Gastroesophageal sphincter (tissue), 3 donors: ENCODE data around the gene MT1E.

ENCODE experiments used
- POLR2A ChIP-seq, 2 donors: fragments of 450-650 bp; IDR thresholded peaks; one replicate each; pipeline ENCODE4 v1.6.1; 2017; ENCODE audit warnings: antibody characterized with exemption in 2 of 2, mild to moderate bottlenecking in 2 of 2, moderate library complexity in 1 of 2
- POLR2AphosphoS5 ChIP-seq: sonication (generic); formaldehyde crosslinking; IDR thresholded peaks from one replicate; pipeline ENCODE4 v1.6.1; 2017; ENCODE audit warnings: antibody characterized with exemption
- TF ChIP-seq, protein P1 (sequence below), 4 experiments: fragments of 200-600 bp in 2 of 4; fragments of 450-650 bp in 2 of 4; sonication (generic) in 1 of 4; IDR thresholded peaks; one replicate each; pipeline ENCODE4 v1.5.1; 2017 to 2019; ENCODE audit warnings: antibody characterized with exemption in 4 of 4, mild to moderate bottlenecking in 2 of 4, moderate library complexity in 2 of 4

DNA sequence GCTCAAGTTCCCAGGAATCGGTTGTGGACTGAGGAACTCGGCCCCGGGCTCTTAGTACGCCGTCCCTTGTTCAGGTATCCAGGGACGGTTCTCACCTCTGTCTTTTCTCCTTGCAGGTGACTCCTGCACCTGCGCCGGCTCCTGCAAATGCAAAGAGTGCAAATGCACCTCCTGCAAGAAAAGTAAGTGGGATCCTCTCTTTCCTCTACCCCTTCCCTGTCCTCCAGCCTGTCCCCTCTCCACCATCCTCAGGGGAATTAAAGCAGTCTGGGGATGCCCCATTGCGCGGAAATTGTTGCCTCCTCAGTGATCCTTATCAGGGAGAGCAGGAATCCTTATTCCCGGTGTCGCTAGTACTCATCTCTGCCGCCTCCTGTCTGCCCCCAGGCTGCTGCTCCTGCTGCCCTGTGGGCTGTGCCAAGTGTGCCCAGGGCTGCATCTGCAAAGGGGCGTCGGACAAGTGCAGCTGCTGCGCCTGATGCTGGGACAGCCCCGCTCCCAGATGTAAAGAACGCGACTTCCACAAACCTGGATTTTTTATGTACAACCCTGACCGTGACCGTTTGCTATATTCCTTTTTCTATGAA lies 16.6 kb upstream of the MT1E start:
- TF ChIP-seq, protein P1, sequence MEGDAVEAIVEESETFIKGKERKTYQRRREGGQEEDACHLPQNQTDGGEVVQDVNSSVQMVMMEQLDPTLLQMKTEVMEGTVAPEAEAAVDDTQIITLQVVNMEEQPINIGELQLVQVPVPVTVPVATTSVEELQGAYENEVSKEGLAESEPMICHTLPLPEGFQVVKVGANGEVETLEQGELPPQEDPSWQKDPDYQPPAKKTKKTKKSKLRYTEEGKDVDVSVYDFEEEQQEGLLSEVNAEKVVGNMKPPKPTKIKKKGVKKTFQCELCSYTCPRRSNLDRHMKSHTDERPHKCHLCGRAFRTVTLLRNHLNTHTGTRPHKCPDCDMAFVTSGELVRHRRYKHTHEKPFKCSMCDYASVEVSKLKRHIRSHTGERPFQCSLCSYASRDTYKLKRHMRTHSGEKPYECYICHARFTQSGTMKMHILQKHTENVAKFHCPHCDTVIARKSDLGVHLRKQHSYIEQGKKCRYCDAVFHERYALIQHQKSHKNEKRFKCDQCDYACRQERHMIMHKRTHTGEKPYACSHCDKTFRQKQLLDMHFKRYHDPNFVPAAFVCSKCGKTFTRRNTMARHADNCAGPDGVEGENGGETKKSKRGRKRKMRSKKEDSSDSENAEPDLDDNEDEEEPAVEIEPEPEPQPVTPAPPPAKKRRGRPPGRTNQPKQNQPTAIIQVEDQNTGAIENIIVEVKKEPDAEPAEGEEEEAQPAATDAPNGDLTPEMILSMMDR (IDR thresholded peaks at IDR 0.05), result no peak
- TF ChIP-seq POLR2A (IDR thresholded peaks at IDR 0.05), result no peak
- no peak for TF ChIP-seq POLR2AphosphoS5
